ENCODE measurements around the gene DERL3.

- no peak for TF ChIP-seq CTCF (optimal IDR thresholded peaks at IDR 0.05 in 1 of 3, IDR thresholded peaks at IDR 0.05 in 1 of 3, conservative IDR thresholded peaks at IDR 0.05 in 1 of 3; ENCODE audit: extremely low read depth in 1 of 3, insufficient read depth in 2 of 3, low read length in 3 of 3)
- no peak for TF ChIP-seq EZH2 (IDR thresholded peaks at IDR 0.05; ENCODE audit: low read length)
These were observed 11.4 kb upstream of the DERL3 start for GRCh38 chr22:23850136-23850611.
